K562 (cell line): ENCODE measurements around the gene DVL2. TPM values are rescaled to one million over a fixed set of nuclear protein-coding genes. Genes with fewer than 3 reads are reported as not detected.

Source experiments
- BRCA1 ChIP-seq, 2 experiments: fragments of 450-650 bp in 1 of 2; sonication (generic) in 1 of 2; formaldehyde crosslinking in 1 of 2; IDR thresholded peaks; 2 replicates each; pipeline versions ENCODE4 v1.5.0 to v1.6.1; 2017 to 2020; ENCODE audit warnings: mild to moderate bottlenecking in 1 of 2, missing genetic modification reagents in 1 of 2
- CXXC5 ChIP-seq: fragments of 250-450 bp; sonication (Bioruptor Pico); IDR thresholded peaks from 2 replicates; pipeline ENCODE4 v1.8.0; 2022; ENCODE audit warnings: inconsistent platforms, mild to moderate bottlenecking, moderate library complexity
- JUN ChIP-seq, 2 experiments: sonication (generic) in 1 of 2; formaldehyde crosslinking in 1 of 2; IDR thresholded peaks; 2 replicates each; pipeline versions ENCODE4 v1.6.1 to v1.8.0; 2012 to 2022; ENCODE audit warnings: borderline replicate concordance in 2 of 2, mild to moderate bottlenecking in 2 of 2, improper control_type of control experiment in 1 of 2, low read depth in 1 of 2, low read length in 1 of 2, missing genetic modification reagents in 1 of 2
- MEIS2 ChIP-seq: fragments of 450-650 bp; IDR thresholded peaks from 2 replicates; pipeline ENCODE4 v1.6.1; 2014; ENCODE audit warnings: mild to moderate bottlenecking; ENCODE audit not compliant: partially characterized antibody
- MTA1 ChIP-seq: fragments of 450-650 bp; IDR thresholded peaks from 2 replicates; pipeline ENCODE4 v1.6.1; 2017; ENCODE audit warnings: borderline replicate concordance
- NELFE ChIP-seq: IDR thresholded peaks from 2 replicates; pipeline ENCODE4 v1.6.1; 2011; ENCODE audit warnings: mild to moderate bottlenecking; ENCODE audit not compliant: insufficient read depth, insufficient read length
- PHB2 ChIP-seq: fragments of 450-650 bp; IDR thresholded peaks from 2 replicates; pipeline ENCODE4 v1.6.1; 2017; ENCODE audit warnings: low read depth
- POLR2G ChIP-seq: fragments of 200-400 bp; formaldehyde crosslinking; IDR thresholded peaks from 2 replicates; pipeline ENCODE4 v1.6.1; 2017; ENCODE audit warnings: low read depth, mild to moderate bottlenecking, antibody characterized with exemption, low read length, moderate library complexity
- RAD51 ChIP-seq: fragments of 450-650 bp; IDR thresholded peaks from 2 replicates; pipeline ENCODE4 v1.7.1; 2016; ENCODE audit warnings: low read depth, mild to moderate bottlenecking, borderline replicate concordance
- RBM34 ChIP-seq: fragments of 200-400 bp; formaldehyde crosslinking; IDR thresholded peaks from 2 replicates; pipeline ENCODE4 v1.6.1; 2018; ENCODE audit warnings: low read length, borderline replicate concordance; ENCODE audit not compliant: insufficient read depth
- SLC30A9 ChIP-seq: fragments of 250-450 bp; sonication (Bioruptor Pico); IDR thresholded peaks from 2 replicates; pipeline ENCODE4 v1.8.0; 2022; ENCODE audit warnings: mild to moderate bottlenecking, moderate library complexity
- ZNF217 ChIP-seq: sonication (generic); formaldehyde crosslinking; IDR thresholded peaks from 2 replicates; pipeline ENCODE4 v1.8.0; 2022; ENCODE audit warnings: mild to moderate bottlenecking, missing genetic modification reagents
- ZNF316 ChIP-seq: fragments of 450-650 bp; IDR thresholded peaks from 2 replicates; pipeline ENCODE4 v1.6.1; 2016
- polyA plus RNA-seq, 8 experiments: library from polyadenylated mRNA; depleted of rRNA in 4 of 8; stranded (reverse) in 5 of 8; unstranded in 3 of 8; fragments of >200 nt; fragmentation: Nextera tagmentation in 2 of 8; fragmentation: Illumina TruSeq in 1 of 8; extraction: Ambion mirVana in 2 of 8; extraction: Trizol in 1 of 8; gene quantifications; 2 replicates each; pipeline versions ENCODE4 v1.2.1 to v1.2.3, GENCODE V29; 2011 to 2014; ENCODE audit warnings: inconsistent platforms in 1 of 8, missing spikeins in 1 of 8
- total RNA-seq, 7 experiments: library from RNA; depleted of rRNA in 6 of 7; stranded (reverse); fragments of >200 nt in 6 of 7; fragmentation: Illumina TruSeq in 2 of 7; extraction: Trizol in 2 of 7; gene quantifications; 2 replicates each; pipeline versions ENCODE4 v1.2.1 to v1.2.3, GENCODE V29; 2011 to 2021; ENCODE audit warnings: low replicate concordance in 1 of 7
- TF ChIP-seq, protein P1 (sequence below): sonication (generic); formaldehyde crosslinking; IDR thresholded peaks from 2 replicates; pipeline ENCODE4 v1.8.1; 2023; ENCODE audit warnings: mild to moderate bottlenecking, missing genetic modification reagents
- TF ChIP-seq, protein P2 (sequence below), 2 experiments: fragments of 450-650 bp; formaldehyde crosslinking in 1 of 2; IDR thresholded peaks; 2 replicates each; pipeline versions ENCODE4 v1.4.0 to v1.6.1; 2014 to 2020; ENCODE audit warnings: mild to moderate bottlenecking in 2 of 2, borderline replicate concordance in 1 of 2, low read depth in 1 of 2

The DVL2 gene
- total and polyA plus RNA-seq, 9 of the 15 experiments (the other 6 are each of a cell fraction or from before 2014, with no cell fraction given) = 1.3 to 49.5 (median 24.3) TPM

DNA sequence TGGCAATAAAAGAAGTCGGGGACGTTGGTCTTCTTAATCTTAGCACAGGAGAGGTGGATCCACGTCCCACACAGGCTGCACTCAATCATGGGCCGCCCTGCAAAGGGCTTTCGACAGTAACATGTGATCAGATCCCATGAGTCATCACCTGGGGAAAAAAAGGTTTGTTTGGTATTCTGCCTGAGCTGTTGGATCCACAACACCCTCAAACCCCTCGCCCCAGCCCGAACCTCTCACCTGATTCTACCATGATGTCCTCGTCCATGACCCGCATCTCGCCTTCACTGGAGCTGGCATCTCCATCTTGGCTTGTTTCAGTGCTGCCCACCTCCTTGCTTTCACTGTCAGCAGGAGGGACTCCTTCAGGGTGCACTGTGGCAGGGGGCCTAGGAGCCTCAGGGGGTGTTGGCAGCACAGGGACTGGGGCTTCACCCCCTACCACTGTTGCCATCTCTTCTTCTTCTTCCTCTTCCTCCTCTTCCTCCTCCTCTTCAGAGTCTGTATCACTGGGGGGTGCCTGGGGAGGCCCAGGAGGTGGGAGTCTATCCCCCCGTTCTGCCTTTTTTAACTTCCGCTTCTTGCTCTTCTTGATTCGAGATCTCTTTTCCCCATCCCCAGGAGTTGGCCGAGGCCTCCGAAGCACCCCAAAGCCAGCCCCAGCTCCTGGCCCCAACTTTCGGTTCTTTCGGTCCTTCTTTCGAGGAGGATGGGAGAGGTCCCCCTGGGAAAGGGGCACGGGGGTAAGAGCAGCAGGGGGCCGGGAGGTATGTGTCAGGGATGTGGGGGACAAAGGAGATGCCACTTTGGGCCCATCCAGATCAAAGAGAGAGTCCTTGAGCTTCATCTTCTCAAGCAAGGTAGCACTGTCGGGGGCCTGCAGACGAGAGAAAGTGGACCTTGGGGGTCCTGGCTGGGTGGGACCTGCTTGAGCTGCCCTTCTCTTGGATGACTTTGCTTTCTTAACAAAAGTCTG is 1.7 kb upstream of the DVL2 start (continued):
- TF ChIP-seq, protein P1, sequence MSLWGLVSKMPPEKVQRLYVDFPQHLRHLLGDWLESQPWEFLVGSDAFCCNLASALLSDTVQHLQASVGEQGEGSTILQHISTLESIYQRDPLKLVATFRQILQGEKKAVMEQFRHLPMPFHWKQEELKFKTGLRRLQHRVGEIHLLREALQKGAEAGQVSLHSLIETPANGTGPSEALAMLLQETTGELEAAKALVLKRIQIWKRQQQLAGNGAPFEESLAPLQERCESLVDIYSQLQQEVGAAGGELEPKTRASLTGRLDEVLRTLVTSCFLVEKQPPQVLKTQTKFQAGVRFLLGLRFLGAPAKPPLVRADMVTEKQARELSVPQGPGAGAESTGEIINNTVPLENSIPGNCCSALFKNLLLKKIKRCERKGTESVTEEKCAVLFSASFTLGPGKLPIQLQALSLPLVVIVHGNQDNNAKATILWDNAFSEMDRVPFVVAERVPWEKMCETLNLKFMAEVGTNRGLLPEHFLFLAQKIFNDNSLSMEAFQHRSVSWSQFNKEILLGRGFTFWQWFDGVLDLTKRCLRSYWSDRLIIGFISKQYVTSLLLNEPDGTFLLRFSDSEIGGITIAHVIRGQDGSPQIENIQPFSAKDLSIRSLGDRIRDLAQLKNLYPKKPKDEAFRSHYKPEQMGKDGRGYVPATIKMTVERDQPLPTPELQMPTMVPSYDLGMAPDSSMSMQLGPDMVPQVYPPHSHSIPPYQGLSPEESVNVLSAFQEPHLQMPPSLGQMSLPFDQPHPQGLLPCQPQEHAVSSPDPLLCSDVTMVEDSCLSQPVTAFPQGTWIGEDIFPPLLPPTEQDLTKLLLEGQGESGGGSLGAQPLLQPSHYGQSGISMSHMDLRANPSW (CRISPR knock-in tag) = no peak
- TF ChIP-seq SLC30A9 (no peak), MEIS2 (peak; percentile 36), PHB2 (no peak), BRCA1 (IDR thresholded peaks at IDR 0.05) (no peak), BRCA1 (CRISPR knock-in tag; IDR thresholded peaks at IDR 0.05) (no peak), ZNF217 (CRISPR knock-in tag) (no peak), RAD51 (peak; percentile 29; the same call in 1 of the 2 replicates), NELFE (no peak), RBM34 (no peak), POLR2G (0 out of 2 replicates have a peak, but pooled peaks have one; percentile 9), MTA1 (no peak), CXXC5 (CRISPR knock-in tag) (0 out of 2 replicates have a peak, but pooled peaks have one; percentile 32), JUN (IDR thresholded peaks at IDR 0.05; ENCODE audit: borderline replicate concordance, low read depth, low read length) (0 out of 2 replicates have a peak, but pooled peaks have one; percentile 52), JUN (CRISPR knock-in tag; IDR thresholded peaks at IDR 0.05; ENCODE audit: borderline replicate concordance) (no peak), ZNF316 (peak; percentile 38; the same call in 1 of the 2 replicates)
- TF ChIP-seq, protein P2, sequence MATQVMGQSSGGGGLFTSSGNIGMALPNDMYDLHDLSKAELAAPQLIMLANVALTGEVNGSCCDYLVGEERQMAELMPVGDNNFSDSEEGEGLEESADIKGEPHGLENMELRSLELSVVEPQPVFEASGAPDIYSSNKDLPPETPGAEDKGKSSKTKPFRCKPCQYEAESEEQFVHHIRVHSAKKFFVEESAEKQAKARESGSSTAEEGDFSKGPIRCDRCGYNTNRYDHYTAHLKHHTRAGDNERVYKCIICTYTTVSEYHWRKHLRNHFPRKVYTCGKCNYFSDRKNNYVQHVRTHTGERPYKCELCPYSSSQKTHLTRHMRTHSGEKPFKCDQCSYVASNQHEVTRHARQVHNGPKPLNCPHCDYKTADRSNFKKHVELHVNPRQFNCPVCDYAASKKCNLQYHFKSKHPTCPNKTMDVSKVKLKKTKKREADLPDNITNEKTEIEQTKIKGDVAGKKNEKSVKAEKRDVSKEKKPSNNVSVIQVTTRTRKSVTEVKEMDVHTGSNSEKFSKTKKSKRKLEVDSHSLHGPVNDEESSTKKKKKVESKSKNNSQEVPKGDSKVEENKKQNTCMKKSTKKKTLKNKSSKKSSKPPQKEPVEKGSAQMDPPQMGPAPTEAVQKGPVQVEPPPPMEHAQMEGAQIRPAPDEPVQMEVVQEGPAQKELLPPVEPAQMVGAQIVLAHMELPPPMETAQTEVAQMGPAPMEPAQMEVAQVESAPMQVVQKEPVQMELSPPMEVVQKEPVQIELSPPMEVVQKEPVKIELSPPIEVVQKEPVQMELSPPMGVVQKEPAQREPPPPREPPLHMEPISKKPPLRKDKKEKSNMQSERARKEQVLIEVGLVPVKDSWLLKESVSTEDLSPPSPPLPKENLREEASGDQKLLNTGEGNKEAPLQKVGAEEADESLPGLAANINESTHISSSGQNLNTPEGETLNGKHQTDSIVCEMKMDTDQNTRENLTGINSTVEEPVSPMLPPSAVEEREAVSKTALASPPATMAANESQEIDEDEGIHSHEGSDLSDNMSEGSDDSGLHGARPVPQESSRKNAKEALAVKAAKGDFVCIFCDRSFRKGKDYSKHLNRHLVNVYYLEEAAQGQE (IDR thresholded peaks at IDR 0.05; ENCODE audit: borderline replicate concordance) = no peak
- TF ChIP-seq, protein P2 (CRISPR knock-in tag; IDR thresholded peaks at IDR 0.05; ENCODE audit: low read depth) = no peak
